HepG2 (cell line): Measurements from ENCODE around the gene GATA3. TPM values are rescaled to one million over a fixed set of nuclear protein-coding genes. Genes with fewer than 3 reads are reported as not detected.

ENCODE experiments used
- FOSL1 ChIP-seq: sonication (generic); formaldehyde crosslinking; IDR thresholded peaks from 2 replicates; pipeline ENCODE4 v1.9.0; 2021; ENCODE audit warnings: missing genetic modification reagents, borderline replicate concordance
- FOXA1 ChIP-seq, 2 experiments: fragments of 450-650 bp in 1 of 2; sonication (generic) in 1 of 2; formaldehyde crosslinking in 1 of 2; IDR thresholded peaks; 2 replicates each; pipeline versions ENCODE4 v1.4.0 to v1.6.1; 2016 to 2020; ENCODE audit warnings: missing genetic modification reagents in 1 of 2
- HOXA5 ChIP-seq: sonication (generic); formaldehyde crosslinking; IDR thresholded peaks from 2 replicates; pipeline ENCODE4 v1.4.0; 2020; ENCODE audit warnings: missing genetic modification reagents
- HOXD1 ChIP-seq: sonication (generic); formaldehyde crosslinking; IDR thresholded peaks from 2 replicates; pipeline ENCODE4 v1.5.0; 2020; ENCODE audit warnings: missing genetic modification reagents
- KDM2A ChIP-seq: sonication (generic); formaldehyde crosslinking; IDR thresholded peaks from 2 replicates; pipeline ENCODE4 v1.4.0; 2020; ENCODE audit warnings: low read depth, missing genetic modification reagents, borderline replicate concordance
- KLF16 ChIP-seq, 2 experiments: sonication (generic) in 1 of 2; formaldehyde crosslinking in 1 of 2; IDR thresholded peaks; 2 replicates each; pipeline versions ENCODE4 v1.6.1 to v1.8.0; 2016 to 2023; ENCODE audit warnings: missing genetic modification reagents in 2 of 2, missing compliant biosample characterization in 1 of 2
- MIER2 ChIP-seq: IDR thresholded peaks from 2 replicates; pipeline ENCODE4 v1.6.1; 2016; ENCODE audit warnings: missing biosample characterization, missing genetic modification reagents
- PPARG ChIP-seq: conservative IDR thresholded peaks from 2 replicates; pipeline ENCODE4 v1.6.1; 2016; ENCODE audit warnings: missing biosample characterization, missing genetic modification reagents
- RBM22 ChIP-seq: fragments of 200-400 bp; formaldehyde crosslinking; optimal IDR thresholded peaks from 2 replicates; pipeline ENCODE3; 2017; ENCODE audit warnings: mild to moderate bottlenecking, low read length, moderate library complexity
- RXRA ChIP-seq: sonication (generic); formaldehyde crosslinking; IDR thresholded peaks from 2 replicates; pipeline ENCODE4 v1.5.1; 2020; ENCODE audit warnings: missing genetic modification reagents
- SP1 ChIP-seq, 2 experiments: fragments of 450-650 bp in 1 of 2; sonication (generic) in 1 of 2; formaldehyde crosslinking in 1 of 2; IDR thresholded peaks; 2 replicates each; pipeline versions ENCODE4 v1.4.0 to v1.6.1; 2016 to 2020; ENCODE audit warnings: missing genetic modification reagents in 1 of 2
- ZBTB42 ChIP-seq: sonication (generic); formaldehyde crosslinking; IDR thresholded peaks from 2 replicates; pipeline ENCODE4 v1.5.0; 2020; ENCODE audit warnings: mild to moderate bottlenecking, missing genetic modification reagents
- ZFAT ChIP-seq: sonication (generic); formaldehyde crosslinking; conservative IDR thresholded peaks from 2 replicates; pipeline ENCODE4 v1.8.1; 2023; ENCODE audit warnings: missing genetic modification reagents, inconsistent platforms
- ZNF430 ChIP-seq: sonication (generic); formaldehyde crosslinking; IDR thresholded peaks from 2 replicates; pipeline ENCODE4 v1.9.0; 2021; ENCODE audit warnings: mild to moderate bottlenecking, missing genetic modification reagents
- ZNF567 ChIP-seq: sonication (generic); formaldehyde crosslinking; IDR thresholded peaks from 2 replicates; pipeline ENCODE4 v1.8.1; 2023; ENCODE audit warnings: mild to moderate bottlenecking, missing genetic modification reagents, borderline replicate concordance
- polyA plus RNA-seq, 8 experiments: library from polyadenylated mRNA; depleted of rRNA in 3 of 8; stranded (reverse) in 7 of 8; unstranded in 1 of 8; fragments of >200 nt; fragmentation: Illumina TruSeq in 4 of 8; extraction: Trizol in 4 of 8; gene quantifications; 2 replicates each; pipeline versions ENCODE4 v1.2.1 to v1.2.3, GENCODE V29; 2011 to 2016; ENCODE audit warnings: low read depth in 4 of 8, missing spikeins in 1 of 8, mixed read lengths in 1 of 8; ENCODE audit not compliant: insufficient read depth in 1 of 8
- total RNA-seq, 5 experiments: library from RNA; depleted of rRNA; stranded (reverse); fragments of >200 nt; fragmentation: Illumina TruSeq; extraction: Trizol; gene quantifications; 2 replicates each; pipeline ENCODE4 v1.2.3, GENCODE V29; 2016; ENCODE audit warnings: low read depth in 1 of 5
- TF ChIP-seq, protein P1 (sequence below): sonication (generic); formaldehyde crosslinking; IDR thresholded peaks from 2 replicates; pipeline ENCODE4 v1.5.0; 2020; ENCODE audit warnings: mild to moderate bottlenecking, missing genetic modification reagents, borderline replicate concordance
- TF ChIP-seq, protein P2 (sequence below): sonication (generic); formaldehyde crosslinking; IDR thresholded peaks from 2 replicates; pipeline ENCODE4 v1.5.0; 2020; ENCODE audit warnings: missing genetic modification reagents
- TF ChIP-seq, protein P3 (sequence below): sonication (generic); formaldehyde crosslinking; IDR thresholded peaks from 2 replicates; pipeline ENCODE4 v1.5.0; 2020; ENCODE audit warnings: mild to moderate bottlenecking, missing genetic modification reagents
- TF ChIP-seq, protein P4 (sequence below): sonication (generic); formaldehyde crosslinking; IDR thresholded peaks from 2 replicates; pipeline ENCODE4 v1.4.0; 2020; ENCODE audit warnings: missing genetic modification reagents, borderline replicate concordance

Gene GATA3
- total and polyA plus RNA-seq, 2 of the 13 experiments (the other 11 are each of a cell fraction or from before 2014, with no cell fraction given): not detected

DNA sequence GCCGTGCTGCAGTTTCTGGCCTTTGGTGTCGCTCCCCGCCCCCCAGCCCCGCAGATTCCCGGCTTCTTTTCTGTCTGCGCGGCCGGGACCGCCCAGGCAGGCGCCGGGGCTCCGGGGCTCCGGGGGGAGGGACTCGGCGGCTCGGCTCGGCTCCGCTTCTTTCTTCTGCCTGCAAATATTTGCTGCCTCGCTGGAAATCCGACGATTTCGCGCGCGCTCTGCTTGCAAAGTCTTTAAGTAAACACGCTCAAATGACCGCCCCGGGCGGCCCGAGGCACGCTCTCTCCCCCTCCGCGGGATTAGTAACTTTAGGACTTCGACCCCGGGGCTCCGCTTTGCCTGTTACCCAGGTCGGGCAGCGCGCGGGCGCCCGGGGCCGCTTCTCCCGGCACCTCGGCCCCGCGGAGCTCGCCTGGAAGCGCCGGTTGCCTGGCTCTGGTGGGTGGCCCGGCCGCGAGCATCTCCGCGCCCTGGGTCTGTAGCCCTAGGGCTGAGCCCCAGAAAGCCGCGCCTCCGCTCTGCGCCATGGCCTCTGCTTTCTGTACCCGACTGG, 3.9 kb upstream of the GATA3 start (continued):
- TF ChIP-seq ZNF430 (CRISPR knock-in tag) (peak; percentile 87; the same call in 1 of the 2 replicates), RBM22 (no peak), ZFAT (peak; percentile 79), HOXA5 (CRISPR knock-in tag) (peak; percentile 87), KLF16 (CRISPR knock-in tag; IDR thresholded peaks at IDR 0.05) (peak in 1 of 2 experiments; percentile 61; a peak in 1 of 4 replicates), SP1 (IDR thresholded peaks at IDR 0.05) (no peak), SP1 (CRISPR knock-in tag; IDR thresholded peaks at IDR 0.05) (no peak), ZBTB42 (CRISPR knock-in tag) (no peak), ZNF567 (CRISPR knock-in tag) (no peak), MIER2 (0 out of 2 replicates have a peak, but pooled peaks have one; percentile 21), KDM2A (CRISPR knock-in tag) (peak; percentile 76; the same call in 1 of the 2 replicates), PPARG (CRISPR knock-in tag) (0 out of 2 replicates have a peak, but pooled peaks have one; percentile 28), FOSL1 (CRISPR knock-in tag) (no peak), FOXA1 (IDR thresholded peaks at IDR 0.05) (no peak), FOXA1 (CRISPR knock-in tag; IDR thresholded peaks at IDR 0.05) (peak; percentile 95), RXRA (CRISPR knock-in tag) (peak; percentile 65; the same call in 1 of the 2 replicates), HOXD1 (CRISPR knock-in tag) (0 out of 2 replicates have a peak, but pooled peaks have one; percentile 54)
- TF ChIP-seq, protein P1, sequence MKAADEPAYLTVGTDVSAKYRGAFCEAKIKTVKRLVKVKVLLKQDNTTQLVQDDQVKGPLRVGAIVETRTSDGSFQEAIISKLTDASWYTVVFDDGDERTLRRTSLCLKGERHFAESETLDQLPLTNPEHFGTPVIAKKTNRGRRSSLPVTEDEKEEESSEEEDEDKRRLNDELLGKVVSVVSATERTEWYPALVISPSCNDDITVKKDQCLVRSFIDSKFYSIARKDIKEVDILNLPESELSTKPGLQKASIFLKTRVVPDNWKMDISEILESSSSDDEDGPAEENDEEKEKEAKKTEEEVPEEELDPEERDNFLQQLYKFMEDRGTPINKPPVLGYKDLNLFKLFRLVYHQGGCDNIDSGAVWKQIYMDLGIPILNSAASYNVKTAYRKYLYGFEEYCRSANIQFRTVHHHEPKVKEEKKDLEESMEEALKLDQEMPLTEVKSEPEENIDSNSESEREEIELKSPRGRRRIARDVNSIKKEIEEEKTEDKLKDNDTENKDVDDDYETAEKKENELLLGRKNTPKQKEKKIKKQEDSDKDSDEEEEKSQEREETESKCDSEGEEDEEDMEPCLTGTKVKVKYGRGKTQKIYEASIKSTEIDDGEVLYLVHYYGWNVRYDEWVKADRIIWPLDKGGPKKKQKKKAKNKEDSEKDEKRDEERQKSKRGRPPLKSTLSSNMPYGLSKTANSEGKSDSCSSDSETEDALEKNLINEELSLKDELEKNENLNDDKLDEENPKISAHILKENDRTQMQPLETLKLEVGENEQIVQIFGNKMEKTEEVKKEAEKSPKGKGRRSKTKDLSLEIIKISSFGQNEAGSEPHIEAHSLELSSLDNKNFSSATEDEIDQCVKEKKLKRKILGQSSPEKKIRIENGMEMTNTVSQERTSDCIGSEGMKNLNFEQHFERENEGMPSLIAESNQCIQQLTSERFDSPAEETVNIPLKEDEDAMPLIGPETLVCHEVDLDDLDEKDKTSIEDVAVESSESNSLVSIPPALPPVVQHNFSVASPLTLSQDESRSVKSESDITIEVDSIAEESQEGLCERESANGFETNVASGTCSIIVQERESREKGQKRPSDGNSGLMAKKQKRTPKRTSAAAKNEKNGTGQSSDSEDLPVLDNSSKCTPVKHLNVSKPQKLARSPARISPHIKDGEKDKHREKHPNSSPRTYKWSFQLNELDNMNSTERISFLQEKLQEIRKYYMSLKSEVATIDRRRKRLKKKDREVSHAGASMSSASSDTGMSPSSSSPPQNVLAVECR (CRISPR knock-in tag): peak; percentile 39; the same call in 1 of the 2 replicates
- TF ChIP-seq, protein P2, sequence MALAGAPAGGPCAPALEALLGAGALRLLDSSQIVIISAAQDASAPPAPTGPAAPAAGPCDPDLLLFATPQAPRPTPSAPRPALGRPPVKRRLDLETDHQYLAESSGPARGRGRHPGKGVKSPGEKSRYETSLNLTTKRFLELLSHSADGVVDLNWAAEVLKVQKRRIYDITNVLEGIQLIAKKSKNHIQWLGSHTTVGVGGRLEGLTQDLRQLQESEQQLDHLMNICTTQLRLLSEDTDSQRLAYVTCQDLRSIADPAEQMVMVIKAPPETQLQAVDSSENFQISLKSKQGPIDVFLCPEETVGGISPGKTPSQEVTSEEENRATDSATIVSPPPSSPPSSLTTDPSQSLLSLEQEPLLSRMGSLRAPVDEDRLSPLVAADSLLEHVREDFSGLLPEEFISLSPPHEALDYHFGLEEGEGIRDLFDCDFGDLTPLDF (CRISPR knock-in tag): peak; percentile 86; the same call in 1 of the 2 replicates
- TF ChIP-seq, protein P3, sequence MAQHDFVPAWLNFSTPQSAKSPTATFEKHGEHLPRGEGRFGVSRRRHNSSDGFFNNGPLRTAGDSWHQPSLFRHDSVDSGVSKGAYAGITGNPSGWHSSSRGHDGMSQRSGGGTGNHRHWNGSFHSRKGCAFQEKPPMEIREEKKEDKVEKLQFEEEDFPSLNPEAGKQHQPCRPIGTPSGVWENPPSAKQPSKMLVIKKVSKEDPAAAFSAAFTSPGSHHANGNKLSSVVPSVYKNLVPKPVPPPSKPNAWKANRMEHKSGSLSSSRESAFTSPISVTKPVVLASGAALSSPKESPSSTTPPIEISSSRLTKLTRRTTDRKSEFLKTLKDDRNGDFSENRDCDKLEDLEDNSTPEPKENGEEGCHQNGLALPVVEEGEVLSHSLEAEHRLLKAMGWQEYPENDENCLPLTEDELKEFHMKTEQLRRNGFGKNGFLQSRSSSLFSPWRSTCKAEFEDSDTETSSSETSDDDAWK (CRISPR knock-in tag): no peak
- TF ChIP-seq, protein P4, sequence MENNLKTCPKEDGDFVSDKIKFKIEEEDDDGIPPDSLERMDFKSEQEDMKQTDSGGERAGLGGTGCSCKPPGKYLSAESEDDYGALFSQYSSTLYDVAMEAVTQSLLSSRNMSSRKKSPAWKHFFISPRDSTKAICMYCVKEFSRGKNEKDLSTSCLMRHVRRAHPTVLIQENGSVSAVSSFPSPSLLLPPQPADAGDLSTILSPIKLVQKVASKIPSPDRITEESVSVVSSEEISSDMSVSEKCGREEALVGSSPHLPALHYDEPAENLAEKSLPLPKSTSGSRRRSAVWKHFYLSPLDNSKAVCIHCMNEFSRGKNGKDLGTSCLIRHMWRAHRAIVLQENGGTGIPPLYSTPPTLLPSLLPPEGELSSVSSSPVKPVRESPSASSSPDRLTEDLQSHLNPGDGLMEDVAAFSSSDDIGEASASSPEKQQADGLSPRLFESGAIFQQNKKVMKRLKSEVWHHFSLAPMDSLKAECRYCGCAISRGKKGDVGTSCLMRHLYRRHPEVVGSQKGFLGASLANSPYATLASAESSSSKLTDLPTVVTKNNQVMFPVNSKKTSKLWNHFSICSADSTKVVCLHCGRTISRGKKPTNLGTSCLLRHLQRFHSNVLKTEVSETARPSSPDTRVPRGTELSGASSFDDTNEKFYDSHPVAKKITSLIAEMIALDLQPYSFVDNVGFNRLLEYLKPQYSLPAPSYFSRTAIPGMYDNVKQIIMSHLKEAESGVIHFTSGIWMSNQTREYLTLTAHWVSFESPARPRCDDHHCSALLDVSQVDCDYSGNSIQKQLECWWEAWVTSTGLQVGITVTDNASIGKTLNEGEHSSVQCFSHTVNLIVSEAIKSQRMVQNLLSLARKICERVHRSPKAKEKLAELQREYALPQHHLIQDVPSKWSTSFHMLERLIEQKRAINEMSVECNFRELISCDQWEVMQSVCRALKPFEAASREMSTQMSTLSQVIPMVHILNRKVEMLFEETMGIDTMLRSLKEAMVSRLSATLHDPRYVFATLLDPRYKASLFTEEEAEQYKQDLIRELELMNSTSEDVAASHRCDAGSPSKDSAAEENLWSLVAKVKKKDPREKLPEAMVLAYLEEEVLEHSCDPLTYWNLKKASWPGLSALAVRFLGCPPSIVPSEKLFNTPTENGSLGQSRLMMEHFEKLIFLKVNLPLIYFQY (CRISPR knock-in tag): peak; percentile 75; the same call in 1 of the 2 replicates
